ENCODE data around the gene VWF. TPM values are rescaled to one million over a fixed set of nuclear protein-coding genes. Genes with fewer than 3 reads are reported as not detected.

Gene VWF
- total RNA-seq, 1 experiment from 2014 or later: 0.36 TPM

DNA sequence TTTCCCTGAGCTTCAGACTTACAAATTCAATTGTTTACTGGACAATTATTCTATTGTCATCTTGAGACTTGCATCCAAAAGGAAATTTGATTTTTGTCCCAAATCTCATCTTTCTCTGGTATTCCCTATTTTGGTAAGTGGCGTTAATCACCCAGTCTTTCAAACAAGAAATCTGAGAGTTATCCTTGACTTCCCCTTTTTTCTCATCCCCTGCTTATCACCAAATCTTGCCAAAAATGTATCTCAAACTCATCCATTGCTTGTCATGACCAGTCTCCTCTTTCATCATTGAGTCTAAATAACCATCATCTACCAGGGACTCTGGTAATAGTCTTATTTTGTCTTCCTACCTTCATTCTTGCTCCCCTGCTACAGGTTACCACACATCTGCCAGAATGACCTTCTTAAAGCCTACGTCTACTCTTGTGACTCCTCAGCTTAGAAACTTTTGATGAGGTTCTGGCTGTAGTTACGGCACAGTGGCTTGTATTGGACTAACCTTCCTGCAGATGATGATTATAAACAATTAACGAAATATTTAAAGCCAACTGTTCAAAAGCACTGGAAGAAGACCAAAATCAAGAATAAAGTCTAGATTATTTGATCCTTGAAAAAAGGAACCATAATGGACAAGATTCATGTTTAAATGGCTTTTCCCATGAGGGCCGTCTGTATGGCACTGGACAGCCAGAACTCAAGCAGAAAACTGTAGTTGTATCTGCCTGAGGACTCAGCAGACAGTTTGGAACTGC, 170.5 kb downstream of the VWF start:
- DNase-seq (ENCODE audit: low spot score): no peak

DNA sequence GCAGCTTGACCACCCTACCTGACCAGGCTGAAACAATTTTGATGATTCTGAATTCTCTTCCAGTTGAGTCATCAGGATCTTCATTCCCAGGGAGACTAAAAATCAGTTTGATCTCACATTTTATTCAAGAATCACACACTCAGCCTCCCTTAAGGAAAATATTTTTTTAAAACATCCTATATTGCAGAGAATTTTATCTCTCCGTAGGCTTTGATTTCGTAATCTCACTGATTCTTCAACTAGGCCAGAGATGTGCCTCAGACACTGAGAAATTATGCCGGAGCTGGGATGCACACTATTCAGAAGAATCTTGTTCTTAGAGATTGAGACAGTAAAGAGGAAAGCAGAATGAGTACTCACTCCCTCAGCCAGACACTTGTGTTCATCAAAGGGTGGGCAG, 172.4 kb downstream of the VWF start:
- no peak for DNase-seq (ENCODE audit: low spot score)

DNA sequence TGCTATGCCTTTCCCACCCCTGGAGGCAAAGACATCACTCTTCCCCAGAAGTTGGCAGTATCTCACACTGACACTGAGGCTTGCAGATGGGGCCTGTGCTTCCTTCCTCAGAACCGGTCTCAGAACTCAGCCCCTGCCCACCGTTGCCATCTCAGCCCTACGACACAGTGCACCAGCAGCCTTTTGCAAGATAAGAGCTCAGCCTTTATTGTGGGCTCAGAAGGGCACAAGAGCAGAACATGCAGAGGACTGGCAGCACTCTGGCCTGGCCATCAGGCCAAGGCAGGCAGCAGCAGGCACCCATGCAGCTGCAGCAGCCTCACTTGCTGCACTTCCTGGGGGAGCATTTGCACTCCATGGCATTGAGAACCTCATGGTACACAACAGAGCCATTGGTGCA, 175.8 kb downstream of the VWF start:
- DNase-seq (ENCODE audit: low spot score): no peak

GRCh38 chr12:5947006-5947405, 177.5 kb downstream of the VWF start:
- DNase-seq (ENCODE audit: low spot score): no peak

GRCh38 chr12:5946388-5946787, 178.1 kb downstream of the VWF start:
- DNase-seq (ENCODE audit: low spot score): no peak

DNA sequence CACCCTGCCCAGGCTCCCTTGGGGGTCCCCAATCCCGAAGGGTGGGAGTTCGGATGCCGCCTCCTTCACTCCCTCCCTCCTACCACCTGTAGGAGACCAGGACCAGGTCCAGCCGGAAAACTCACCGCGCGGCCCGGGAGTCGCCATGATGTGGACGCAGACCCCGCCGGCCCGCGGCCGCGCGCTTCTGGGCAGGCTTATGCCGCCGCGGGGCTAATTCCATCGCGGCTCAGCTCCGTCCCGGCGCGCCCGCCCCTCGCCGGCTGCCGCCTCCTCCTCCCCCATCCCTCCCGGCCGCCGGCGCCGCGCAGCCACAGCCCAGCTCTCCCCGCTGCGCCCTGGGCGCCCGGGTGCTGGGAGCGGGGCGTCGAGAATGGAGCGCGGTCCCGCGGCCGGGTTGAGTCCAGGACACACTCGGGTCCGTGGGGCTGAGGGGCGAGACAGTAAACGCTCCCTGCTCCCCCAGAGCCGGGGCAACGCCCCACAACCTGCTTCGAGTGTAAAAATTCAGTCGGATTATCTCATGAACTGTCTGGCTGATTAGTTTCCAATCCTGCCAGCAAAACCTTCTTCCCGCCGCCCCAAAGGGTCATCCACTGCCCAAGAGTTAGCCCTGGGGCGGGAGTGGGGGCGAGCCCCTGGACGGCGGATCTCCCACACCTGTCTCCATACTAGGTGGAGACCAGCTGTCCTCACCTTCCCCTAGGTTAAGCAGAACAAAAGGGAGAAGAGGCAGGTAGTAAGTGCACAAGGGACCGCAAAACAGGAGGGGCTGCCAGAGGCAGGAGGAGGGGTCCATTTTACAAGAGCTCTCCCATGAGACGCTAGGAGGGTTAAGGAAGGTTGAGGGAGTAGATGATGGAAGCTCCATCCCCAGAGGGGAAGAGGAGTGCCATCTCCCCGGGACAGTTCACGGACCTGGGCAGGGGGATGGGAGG, 179.1 kb downstream of the VWF start, which contains the start of gene ANO2:
TSS of gene ANO2 (minus strand) at position 189 of the 938 bp plus-strand sequence. CDS start at position 147, 42 bp downstream.
- DNase-seq (ENCODE audit: low spot score): no peak

DNA sequence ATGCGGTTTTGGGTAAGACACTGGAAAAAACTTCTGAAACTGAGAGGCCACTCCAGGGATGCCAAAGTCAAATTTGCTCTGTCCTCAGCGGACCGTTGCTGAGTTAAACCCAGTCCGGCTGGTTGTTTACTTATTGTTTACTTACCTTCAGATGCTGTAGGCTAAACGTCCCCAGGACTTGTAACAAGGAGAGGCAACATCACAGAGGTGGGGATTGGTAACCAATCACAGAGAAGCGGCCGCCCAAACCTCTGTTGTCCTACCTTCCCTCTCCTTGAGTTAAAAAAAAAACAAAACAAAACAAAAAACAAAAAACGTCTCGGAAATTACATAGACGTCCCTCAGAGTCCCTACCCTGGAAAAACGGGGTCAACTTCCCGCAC, 179.8 kb downstream of the VWF start:
- DNase-seq (ENCODE audit: low spot score): no peak

GRCh38 chr12:5944053-5944452, 180.4 kb downstream of the VWF start:
- no peak for DNase-seq (ENCODE audit: low spot score)

GRCh38 chr12:5941907-5942306, 182.6 kb downstream of the VWF start:
- no peak for DNase-seq (ENCODE audit: low spot score)

GRCh38 chr12:5927732-5928516, 196.5 kb downstream of the VWF start:
- DNase-seq (ENCODE audit: low spot score): no peak

DNA sequence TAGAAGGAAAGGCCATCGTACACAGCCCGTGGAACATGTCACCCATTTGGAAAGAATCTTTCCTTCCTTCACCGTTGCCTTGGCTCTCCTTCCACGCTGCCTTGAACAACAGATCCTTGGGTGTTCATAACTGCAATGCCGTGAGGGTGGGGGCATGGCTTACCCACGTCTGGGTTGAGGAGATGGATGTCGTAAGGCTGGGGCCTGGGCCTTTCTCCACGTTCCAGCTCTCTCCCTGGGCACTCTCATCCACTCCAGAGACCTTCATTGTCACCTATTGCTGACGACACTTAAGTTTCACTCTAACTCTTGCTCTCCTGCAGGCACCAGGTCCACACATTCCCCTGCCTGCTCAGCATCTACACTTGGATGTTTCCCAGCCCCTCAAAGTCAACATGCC, 198.8 kb downstream of the VWF start:
- DNase-seq (ENCODE audit: low spot score): no peak

- no peak for DNase-seq (ENCODE audit: low spot score)
Measured at GRCh38 chr12:5924342-5924741, 200.1 kb downstream of the VWF start.

- no peak for DNase-seq (ENCODE audit: low spot score)
Measured at GRCh38 chr12:5923751-5924150, 200.7 kb downstream of the VWF start.

DNA sequence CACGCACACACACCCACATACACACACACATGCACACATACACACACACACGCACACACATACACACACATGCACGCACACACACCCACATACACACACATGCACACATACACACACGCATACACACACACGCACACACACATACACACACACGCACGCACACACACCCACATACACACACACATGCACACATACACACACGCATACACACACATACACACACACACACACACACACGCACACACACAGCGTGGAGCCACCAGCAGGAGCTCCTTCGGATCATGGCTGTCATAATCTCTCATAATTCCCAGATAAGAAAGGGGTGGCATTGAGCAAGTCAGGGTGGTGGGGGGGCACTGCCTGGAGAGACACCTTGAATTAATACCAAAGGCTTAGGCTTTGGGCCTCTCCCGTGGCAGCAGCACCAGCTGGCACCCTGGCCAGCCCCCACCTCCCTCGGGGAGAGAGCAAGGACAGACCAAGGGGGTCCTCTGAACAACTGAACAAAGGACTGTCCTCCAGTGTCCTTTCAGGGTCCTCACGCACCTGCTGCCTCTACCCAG, 201.3 kb downstream of the VWF start:
- no peak for DNase-seq (ENCODE audit: low spot score)

DNA sequence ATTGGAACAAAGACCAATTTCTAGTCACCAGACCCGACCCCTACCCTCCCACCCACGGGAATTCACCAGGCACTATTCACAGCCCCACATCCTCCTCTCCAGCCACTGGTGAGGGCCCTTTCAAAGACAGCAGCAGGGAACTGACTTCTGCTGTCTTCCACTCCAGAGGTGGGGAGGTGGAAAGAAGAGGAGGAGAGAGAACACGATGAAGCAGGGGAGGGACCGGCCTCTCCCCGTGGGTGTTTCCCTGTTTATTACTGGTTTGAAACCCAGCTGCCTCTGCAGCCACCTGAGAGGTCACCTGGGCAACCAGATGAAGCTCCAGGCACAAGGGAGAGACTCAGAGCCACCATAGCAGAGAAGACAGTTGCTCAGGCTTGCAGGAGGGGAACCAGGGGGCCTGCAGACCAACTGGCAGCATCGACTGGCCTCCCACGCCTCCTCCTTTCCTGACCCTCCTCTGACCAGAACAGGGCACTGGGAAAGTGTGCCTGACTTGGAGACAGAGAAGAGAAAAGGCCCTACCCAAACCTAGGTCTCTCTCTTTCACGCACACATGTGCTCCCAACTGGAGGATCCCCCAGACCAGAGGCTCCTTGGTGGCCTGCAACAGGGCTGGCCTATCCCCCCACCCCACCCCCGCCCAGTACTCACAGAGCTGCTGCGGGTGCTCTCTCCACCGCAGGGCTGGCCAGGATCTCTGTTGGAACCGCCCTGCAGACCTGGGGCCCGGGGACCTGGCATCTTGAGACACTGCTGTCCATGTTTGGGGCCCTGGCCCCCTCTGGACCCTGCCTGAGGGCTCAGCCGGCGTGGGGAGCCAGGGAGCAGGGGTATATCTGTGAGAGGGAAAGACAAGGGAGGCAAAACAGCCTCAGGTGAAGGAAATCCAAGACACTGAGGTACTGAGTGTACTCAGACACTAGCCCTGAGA, 202.2 kb downstream of the VWF start:
- no peak for DNase-seq (ENCODE audit: low spot score)

DNA sequence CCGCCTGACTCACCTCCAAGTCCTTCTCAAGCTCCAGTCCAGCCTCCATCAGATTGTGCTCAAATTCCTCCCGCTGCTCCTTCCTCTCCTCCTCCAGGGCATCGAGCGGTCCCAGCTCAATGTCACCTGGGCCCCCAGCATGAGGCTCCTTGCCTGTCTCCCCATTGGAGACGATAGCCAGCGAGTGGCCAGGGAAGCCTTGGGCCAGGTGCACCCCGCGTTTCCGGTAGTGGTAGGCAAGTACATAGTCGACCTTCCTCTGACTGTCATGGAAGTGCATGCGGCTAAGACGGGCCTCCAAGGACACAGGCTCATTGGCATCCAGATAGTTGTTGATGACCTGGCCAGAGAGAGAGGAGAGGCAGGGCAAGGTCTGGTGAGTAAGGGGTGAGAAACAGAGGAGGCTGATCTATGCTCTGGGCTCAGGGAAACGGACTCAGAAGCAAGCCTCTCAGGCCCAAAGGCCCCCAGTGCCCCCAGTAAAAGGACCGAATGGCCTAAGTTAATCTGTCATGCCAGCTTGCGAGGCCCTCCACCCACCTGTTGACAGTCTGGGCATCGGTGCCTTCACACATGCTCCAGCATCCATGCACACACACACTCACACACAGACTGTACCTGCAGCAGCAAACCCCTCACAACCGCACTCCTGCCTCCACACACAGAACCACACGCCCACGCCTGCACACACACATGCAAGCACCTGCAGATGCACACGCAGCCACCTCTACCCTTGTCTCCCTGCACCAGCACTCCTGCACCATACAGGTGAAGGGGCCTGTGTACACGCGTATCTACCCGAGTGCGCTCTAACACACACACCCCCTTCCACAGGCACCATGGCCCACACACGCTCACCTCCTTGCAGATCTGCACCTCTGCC, 203.2 kb downstream of the VWF start:
- DNase-seq (ENCODE audit: low spot score): no peak

DNA sequence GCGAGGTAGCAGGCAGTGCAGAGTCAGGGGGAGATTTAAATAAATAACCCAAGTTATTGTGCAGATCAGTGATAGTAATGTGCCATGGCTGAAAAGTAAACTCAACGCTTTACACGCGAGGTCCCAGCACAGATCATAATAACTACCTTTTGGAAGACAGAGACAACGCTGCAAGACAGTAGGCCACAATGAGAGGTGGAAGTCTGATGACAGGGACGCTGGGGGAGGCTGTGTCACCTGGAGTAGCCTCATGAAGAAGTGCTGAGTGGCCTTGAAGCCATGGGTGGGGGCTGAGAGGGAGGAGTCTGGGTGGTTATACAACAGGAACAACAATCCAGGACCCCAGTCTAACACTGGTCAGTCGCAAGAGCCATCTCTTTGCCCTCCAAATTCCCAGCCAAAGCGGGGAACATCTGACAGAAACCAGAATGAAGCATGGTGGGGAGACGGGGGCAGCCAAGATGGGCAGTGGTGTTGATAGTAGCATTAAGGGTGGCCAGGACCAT, 207.6 kb downstream of the VWF start:
- DNase-seq (ENCODE audit: low spot score): no peak

- DNase-seq (ENCODE audit: low spot score): no peak
Measured at GRCh38 chr12:5915511-5915910, 209.0 kb downstream of the VWF start.

GRCh38 chr12:5914387-5915149, 209.9 kb downstream of the VWF start:
- no peak for DNase-seq (ENCODE audit: low spot score)

All from A172 (cell line).